Mucosa of descending colon (tissue), 3 donors: ENCODE measurements around the gene DCX. TPM values are rescaled to one million over a fixed set of nuclear protein-coding genes. Genes with fewer than 3 reads are reported as not detected.

Experiments
- ATAC-seq: fragments of 200-7000 bp; cut with Tn5 transposase; one replicate; pipeline ENCODE4 v1.9.1; 2020; ENCODE audit warnings: mild to moderate bottlenecking, moderate library complexity
- DNase-seq, 3 donors: peaks; one replicate each; pipeline ENCODE4 v3.0.0-alpha.2; 2020
- H3K36me3 ChIP-seq: fragments of 200-600 bp; one replicate; pipeline ENCODE4 v1.8.0; 2021; ENCODE audit warnings: low read depth, mild to moderate bottlenecking
- H3K4me1 ChIP-seq: fragments of 200-600 bp; one replicate; pipeline ENCODE4 v1.8.0; 2021; ENCODE audit warnings: low read depth, mild to moderate bottlenecking
- H3K4me3 ChIP-seq: fragments of 200-600 bp; one replicate; pipeline ENCODE4 v1.8.0; 2021; ENCODE audit warnings: mild to moderate bottlenecking
- H3K9me3 ChIP-seq: fragments of 200-600 bp; one replicate; pipeline ENCODE4 v1.8.0; 2021; ENCODE audit warnings: mild to moderate bottlenecking
- intact Hi-C, 2 donors: fragments of 100-400 bp; cut with DNase I in 1 of 2; cut with micrococcal nuclease in 1 of 2; formaldehyde crosslinking; loops; one replicate each; pipeline versions ENCODE4 v1.11.0 to v1.11.1; 2022; cut with DNase I, micrococcal nuclease
- total RNA-seq, 3 donors: library from RNA; stranded (reverse); fragmentation: NEBNext Ultra II Directional in 2 of 3; extraction: Animal tissue kit (Norgen Biotek cat#: 25700) in 2 of 3; gene quantifications; one replicate each; pipeline versions ENCODE4 v1.2.1 to v1.2.4, GENCODE V29; 2021 to 2023
- TF ChIP-seq, protein P1 (sequence below): fragments of 200-600 bp; IDR thresholded peaks from one replicate; pipeline ENCODE4 v1.8.0; 2022; ENCODE audit warnings: antibody characterized with exemption, mild to moderate bottlenecking
- donor health status: DM: no; HTN: no; CAD: no; lungs with moderate emphysema.
- donor health status: DM: no; HTN: no; CAD: no.
- donor health status: DM: no; HTN: yes; CAD: no.

DCX gene
- total RNA-seq, 3 donors from 2014 or later = 0.22 TPM; not detected in 2

DNA sequence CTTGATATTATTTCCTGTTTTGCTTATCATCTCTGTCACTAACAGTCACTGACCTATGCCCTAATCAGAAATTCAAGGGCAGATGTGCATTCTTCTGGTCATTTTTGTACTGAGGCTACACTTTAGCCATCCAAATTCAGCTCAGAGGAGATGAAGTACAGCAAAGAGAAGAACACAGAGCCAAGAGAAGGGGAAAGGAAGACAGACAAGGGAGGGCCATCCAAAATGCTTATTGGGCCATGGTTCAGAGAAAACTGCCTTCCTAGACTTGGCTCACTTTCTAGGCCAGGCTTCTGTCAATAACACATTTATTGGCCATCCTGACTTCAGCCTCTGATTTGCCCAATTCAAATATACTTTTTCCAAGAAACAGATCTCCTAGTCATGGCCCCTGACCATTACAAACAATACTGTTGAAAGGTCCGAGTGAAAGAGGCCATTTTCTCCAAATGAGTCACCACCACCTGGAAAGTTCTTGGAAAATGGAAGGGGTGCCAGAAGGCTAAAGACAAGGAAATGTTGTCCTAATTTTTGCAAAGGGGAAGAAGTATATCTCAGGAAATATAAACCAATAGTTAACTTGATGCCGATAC is 56.4 kb downstream of the DCX start:
- TF ChIP-seq, protein P1, sequence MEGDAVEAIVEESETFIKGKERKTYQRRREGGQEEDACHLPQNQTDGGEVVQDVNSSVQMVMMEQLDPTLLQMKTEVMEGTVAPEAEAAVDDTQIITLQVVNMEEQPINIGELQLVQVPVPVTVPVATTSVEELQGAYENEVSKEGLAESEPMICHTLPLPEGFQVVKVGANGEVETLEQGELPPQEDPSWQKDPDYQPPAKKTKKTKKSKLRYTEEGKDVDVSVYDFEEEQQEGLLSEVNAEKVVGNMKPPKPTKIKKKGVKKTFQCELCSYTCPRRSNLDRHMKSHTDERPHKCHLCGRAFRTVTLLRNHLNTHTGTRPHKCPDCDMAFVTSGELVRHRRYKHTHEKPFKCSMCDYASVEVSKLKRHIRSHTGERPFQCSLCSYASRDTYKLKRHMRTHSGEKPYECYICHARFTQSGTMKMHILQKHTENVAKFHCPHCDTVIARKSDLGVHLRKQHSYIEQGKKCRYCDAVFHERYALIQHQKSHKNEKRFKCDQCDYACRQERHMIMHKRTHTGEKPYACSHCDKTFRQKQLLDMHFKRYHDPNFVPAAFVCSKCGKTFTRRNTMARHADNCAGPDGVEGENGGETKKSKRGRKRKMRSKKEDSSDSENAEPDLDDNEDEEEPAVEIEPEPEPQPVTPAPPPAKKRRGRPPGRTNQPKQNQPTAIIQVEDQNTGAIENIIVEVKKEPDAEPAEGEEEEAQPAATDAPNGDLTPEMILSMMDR = no peak
- Histone ChIP-seq H3K36me3 (no peaks in the 10 kb centered on the region), H3K9me3 (no peaks in the 10 kb centered on the region), H3K4me1 (no peaks in the 10 kb centered on the region), H3K4me3 (no peak overlapping the region)
- intact Hi-C loops = no loop called here
- no peak for DNase-seq
- no peak for ATAC-seq

DNA sequence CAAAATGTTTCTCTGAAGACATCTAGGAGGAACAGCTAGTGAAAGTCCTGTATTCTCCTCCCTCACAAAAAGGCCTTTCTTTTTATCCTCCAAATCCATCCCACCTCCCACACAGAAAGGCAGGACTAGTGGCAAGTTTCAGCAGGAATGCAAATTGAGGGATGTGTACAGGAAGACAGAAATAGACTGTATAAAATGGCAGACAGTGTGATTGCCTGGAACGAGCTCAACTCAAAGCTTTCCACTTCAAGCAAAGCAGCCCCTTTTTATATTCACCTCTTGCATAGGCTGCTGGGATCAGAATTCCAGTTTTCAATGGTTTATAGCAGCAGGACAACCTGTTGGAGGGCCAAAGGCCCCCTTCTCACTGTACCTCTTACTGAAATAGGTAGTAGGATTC is 57.5 kb downstream of the DCX start:
- no peaks in the 10 kb centered on the region for H3K9me3 ChIP-seq
- DNase-seq (no peak), ATAC-seq (no peak)
- no peaks in the 10 kb centered on the region for H3K4me1 ChIP-seq
- TF ChIP-seq, protein P1 = no peak
- intact Hi-C loops = no loop called here
- H3K4me3 ChIP-seq = no peak overlapping the region
- H3K36me3 ChIP-seq = no peaks in the 10 kb centered on the region

DNA sequence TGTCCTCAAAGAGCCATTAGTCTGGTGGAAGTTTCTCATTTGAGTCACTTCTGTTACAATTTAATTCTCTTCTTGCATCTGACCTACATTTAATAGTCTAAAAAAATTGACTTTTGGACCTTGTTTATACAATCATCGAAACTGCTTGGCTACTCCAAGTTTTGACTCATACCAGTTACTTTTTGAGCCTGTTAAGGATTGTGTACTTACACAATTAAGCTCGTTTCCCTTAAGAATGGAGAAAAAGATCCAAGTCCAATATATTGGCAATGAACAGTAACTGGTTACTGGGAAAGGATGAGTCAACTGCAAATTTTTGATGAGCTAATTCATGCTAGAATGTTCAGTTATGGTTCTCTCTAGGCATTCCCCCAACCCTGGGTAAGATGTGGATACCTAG is 58.2 kb downstream of the DCX start:
- Histone ChIP-seq H3K4me3 (no peak overlapping the region), H3K4me1 (no peaks in the 10 kb centered on the region), H3K36me3 (no peaks in the 10 kb centered on the region), H3K9me3 (no peaks in the 10 kb centered on the region)
- DNase-seq = no peak
- ATAC-seq = no peak
- TF ChIP-seq, protein P1 = no peak
- intact Hi-C loops = no loop called here

DNA sequence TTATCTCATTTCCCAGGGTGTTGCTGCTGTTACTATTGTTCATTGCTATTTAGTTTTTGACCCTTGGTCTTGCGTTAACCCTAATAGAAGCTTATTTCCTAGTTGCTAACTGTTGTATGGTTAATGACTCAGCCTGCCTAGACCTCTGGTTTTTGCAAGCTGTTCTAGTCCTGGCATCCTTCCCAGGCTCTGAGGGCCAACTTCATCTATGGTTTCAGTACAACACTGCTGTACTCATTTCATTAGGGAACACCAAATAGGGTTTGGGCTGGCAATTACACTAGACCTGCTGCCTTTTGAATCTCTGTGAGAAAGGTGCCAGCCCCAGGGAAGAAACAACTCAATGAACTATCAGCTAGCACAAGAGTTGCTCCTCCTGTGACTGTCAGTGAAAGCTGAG is 59.6 kb downstream of the DCX start:
- H3K4me3 ChIP-seq = no peak overlapping the region
- H3K4me1 ChIP-seq = no peaks in the 10 kb centered on the region
- TF ChIP-seq, protein P1 = no peak
- H3K9me3 ChIP-seq = no peaks in the 10 kb centered on the region
- ATAC-seq = peak; percentile 75
- no peaks in the 10 kb centered on the region for H3K36me3 ChIP-seq
- peak in 1 of 3 donors; percentile 19 for DNase-seq
- intact Hi-C loops = no loop called here

DNA sequence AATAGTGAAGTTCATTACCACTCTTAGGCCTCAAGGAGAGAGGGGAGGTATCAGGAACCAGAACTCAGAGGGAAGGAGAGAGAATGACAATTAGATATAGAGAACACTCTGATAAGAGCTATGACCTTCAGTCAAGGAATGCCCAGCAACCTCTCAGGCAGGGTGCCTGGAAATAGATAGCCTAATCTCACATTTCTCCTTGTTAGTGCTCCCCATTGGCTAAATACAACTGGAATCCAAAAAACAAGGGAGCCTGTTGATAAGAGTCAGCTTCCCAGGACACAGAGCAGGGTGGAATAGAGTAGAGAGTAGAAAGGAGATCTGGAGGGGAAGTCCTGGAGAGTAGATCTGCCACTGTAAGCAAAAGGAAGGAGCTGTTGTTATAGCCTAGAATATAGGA is 62.1 kb downstream of the DCX start:
- Histone ChIP-seq H3K4me3 (no peak overlapping the region), H3K4me1 (no peaks in the 10 kb centered on the region), H3K9me3 (no peaks in the 10 kb centered on the region), H3K36me3 (no peaks in the 10 kb centered on the region)
- no peak for ATAC-seq
- TF ChIP-seq, protein P1 = no peak
- no peak for DNase-seq
- intact Hi-C loops = no loop called here

DNA sequence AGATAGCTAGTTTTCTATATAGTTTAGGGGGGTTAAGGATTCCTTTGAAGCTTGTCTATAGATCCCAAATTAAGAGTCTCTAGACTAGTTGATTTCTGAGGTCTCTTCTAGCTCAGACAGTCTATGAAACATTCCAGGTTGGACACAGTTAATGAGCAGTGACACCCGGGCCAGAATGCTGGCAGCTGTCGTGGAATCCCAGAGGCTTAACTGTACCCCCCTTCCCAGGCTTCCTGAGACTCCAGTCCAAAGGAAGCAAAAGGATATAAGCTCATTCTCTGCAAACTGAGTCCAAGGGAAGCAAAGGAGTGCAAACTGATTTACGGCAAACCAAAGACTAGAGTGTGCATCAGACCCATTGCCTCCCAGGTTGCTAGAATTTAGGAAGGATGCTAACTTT is 62.9 kb downstream of the DCX start:
- DNase-seq (peak in 1 of 3 donors; percentile 14), ATAC-seq (no peak)
- intact Hi-C loops = no loop called here
- no peaks in the 10 kb centered on the region for H3K9me3 ChIP-seq
- no peaks in the 10 kb centered on the region for H3K36me3 ChIP-seq
- H3K4me3 ChIP-seq = no peak overlapping the region
- TF ChIP-seq, protein P1 = no peak
- no peaks in the 10 kb centered on the region for H3K4me1 ChIP-seq
